ENCODE measurements around the gene BRAT1. TPM values are rescaled to one million over a fixed set of nuclear protein-coding genes. Genes with fewer than 3 reads are reported as not detected.

The BRAT1 gene
- total RNA-seq, 2 experiments from 2014 or later: 31.1 to 32.9 TPM

DNA sequence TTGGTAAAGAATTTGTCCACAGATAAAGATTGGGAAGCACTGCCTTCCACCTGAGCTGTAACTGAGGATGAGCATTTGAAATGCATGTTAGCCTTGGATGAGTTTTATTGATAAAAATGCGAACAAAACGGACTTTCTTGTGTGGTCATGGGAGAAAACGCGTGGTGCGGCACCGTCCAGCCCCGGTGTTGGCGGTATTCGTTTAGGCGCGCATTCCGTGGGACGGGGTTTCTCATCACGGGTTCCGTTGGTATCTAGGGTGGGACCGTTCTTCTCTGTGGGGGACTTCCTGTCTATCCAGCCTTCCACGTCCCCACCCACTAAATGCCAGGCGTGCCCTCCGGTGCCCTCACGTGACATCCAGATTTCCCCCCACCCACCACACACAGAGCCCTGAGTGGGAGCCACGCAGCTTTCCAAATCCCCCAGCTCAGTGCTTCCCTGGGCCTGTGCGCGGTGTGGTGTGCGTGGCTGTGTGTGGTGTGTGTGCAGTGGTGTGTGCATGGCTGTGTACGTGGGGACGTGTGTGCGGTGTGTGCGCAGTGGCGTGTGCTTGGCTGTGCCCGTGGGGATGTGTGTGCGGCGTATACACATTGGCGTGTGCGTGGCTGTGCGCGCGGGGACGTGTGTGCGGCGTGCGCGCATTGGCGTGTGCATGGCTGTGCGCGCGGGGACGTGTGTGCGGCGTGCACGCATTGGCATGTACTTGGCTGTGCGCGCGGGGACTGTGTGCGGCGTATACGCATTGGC, 21.6 kb upstream of the BRAT1 start:
- peaks cover 10% of the 10 kb centered on the region for H3K4me1 Mint-ChIP-seq
- H3K36me3 Mint-ChIP-seq (ENCODE audit: low read depth): peaks cover 24% of the 10 kb centered on the region
- H3K27ac Mint-ChIP-seq: no peak overlapping the region
- ChIA-PET POLR2A (no interaction called here), CTCF (interaction anchor here (0.8 kb wide), 1 partner anchor 125 kb away, joined by 3 read pairs; no protein-coding TSS in a partner anchor)
- H3K4me3 Mint-ChIP-seq: no peak overlapping the region
- no peak for DNase-seq
- H3K9me3 Mint-ChIP-seq: peaks cover 2% of the 10 kb centered on the region
- H3K27me3 Mint-ChIP-seq: no peaks in the 10 kb centered on the region

DNA sequence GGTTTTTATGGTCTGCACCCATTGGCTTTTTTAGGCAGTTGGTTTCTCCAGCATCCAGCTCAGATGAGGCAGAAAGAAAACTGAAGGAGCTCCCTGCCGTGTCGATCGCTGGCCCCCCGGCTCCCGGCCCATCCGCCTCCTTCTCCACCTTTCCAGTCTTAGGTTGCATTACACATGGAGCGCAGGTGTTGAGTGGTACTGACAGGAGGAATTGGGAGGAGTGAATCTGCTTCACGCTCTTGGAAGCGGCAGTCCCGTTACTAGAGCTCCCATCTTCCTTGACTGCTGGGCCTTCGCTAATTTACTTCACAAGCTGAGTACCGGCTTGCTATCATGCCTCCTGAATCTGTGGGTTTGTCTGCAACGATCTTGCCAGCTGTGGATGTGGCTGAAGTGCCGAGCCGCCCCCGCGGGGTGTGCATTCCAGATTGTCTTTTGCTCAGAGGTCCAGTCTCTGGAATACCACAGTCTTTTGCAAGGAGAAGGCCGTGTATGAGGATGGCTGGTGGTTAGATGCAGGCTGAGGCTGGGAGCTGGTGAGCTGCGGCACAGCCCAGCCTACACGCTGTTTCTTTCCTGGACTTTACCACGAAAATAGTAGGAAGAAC, 20.5 kb upstream of the BRAT1 start:
- peaks cover 10% of the 10 kb centered on the region for H3K4me1 Mint-ChIP-seq
- no peaks in the 10 kb centered on the region for H3K27me3 Mint-ChIP-seq
- DNase-seq: no peak
- H3K27ac Mint-ChIP-seq: no peak overlapping the region
- peaks cover 2% of the 10 kb centered on the region for H3K9me3 Mint-ChIP-seq
- ChIA-PET CTCF (no interaction called here), POLR2A (no interaction called here)
- H3K4me3 Mint-ChIP-seq: no peak overlapping the region
- H3K36me3 Mint-ChIP-seq (ENCODE audit: low read depth): peaks cover 24% of the 10 kb centered on the region

DNA sequence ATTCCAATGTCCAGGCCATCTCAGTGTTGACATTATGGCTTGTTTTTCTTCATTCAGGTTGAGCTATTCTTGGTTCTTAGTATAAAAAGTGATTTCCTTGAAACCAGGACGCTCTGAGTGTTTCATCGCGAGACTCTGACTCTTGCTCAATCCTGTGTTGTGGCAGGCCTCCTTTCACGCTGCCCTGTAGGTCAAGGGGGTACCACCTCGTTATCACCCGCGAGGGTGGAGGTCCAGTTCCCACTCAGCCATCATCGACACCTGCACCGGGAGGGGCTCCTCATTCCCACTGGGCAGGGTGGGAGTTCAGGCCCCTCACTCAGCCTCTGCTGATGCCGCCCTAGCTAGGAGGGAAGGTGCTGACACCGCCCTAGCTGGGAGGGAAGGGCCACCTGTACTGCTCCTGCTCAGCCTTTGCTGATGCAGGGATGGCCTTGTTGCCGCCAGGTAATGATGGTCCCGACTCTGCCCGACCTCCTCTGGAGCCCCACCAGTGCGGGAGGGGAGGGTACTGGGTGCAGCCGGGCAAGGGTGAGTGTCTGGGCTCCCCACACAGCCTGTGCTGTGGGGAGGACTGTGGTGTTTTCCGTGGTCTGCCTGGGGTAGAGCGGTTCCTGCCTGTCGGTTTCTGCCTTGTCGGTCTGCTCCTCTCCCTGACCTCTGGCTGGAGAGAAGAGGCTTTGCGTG, 19.9 kb upstream of the BRAT1 start:
- Mint-ChIP-seq H3K9me3 (peaks cover 2% of the 10 kb centered on the region), H3K27me3 (no peaks in the 10 kb centered on the region), H3K36me3 (ENCODE audit: low read depth) (peaks cover 24% of the 10 kb centered on the region), H3K27ac (no peak overlapping the region), H3K4me3 (no peak overlapping the region), H3K4me1 (peaks cover 10% of the 10 kb centered on the region)
- POLR2A ChIA-PET: no interaction called here
- CTCF ChIA-PET: no interaction called here
- no peak for DNase-seq

DNA sequence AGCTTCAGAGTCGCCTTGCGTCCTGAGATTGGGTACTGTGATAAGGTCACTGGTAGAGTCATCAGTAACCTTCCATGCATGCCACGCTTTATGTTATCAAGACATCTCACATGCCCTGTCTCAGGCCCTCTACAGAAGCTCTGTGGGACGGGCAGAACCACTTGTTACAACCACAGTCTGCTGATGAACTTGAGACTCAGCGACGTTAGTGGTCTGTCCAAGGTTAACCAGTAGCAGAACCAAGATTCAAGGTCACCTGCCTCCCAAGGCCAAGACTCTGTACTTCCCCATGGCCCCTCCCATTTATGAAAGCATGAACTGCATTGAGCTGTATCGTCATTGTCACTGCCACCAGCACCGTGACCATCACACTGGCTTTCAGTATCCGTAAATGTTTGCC, 18.4 kb upstream of the BRAT1 start:
- CTCF ChIA-PET: no interaction called here
- no peak overlapping the region for H3K4me3 Mint-ChIP-seq
- peaks cover 24% of the 10 kb centered on the region for H3K36me3 Mint-ChIP-seq (ENCODE audit: low read depth)
- no peaks in the 10 kb centered on the region for H3K27me3 Mint-ChIP-seq
- peaks cover 2% of the 10 kb centered on the region for H3K9me3 Mint-ChIP-seq
- H3K4me1 Mint-ChIP-seq: peaks cover 10% of the 10 kb centered on the region
- POLR2A ChIA-PET: interaction anchor here (0.8 kb wide), 1 partner anchor 17 kb away, joined by 3 read pairs; no protein-coding TSS in a partner anchor
- DNase-seq: no peak
- no peak overlapping the region for H3K27ac Mint-ChIP-seq

DNA sequence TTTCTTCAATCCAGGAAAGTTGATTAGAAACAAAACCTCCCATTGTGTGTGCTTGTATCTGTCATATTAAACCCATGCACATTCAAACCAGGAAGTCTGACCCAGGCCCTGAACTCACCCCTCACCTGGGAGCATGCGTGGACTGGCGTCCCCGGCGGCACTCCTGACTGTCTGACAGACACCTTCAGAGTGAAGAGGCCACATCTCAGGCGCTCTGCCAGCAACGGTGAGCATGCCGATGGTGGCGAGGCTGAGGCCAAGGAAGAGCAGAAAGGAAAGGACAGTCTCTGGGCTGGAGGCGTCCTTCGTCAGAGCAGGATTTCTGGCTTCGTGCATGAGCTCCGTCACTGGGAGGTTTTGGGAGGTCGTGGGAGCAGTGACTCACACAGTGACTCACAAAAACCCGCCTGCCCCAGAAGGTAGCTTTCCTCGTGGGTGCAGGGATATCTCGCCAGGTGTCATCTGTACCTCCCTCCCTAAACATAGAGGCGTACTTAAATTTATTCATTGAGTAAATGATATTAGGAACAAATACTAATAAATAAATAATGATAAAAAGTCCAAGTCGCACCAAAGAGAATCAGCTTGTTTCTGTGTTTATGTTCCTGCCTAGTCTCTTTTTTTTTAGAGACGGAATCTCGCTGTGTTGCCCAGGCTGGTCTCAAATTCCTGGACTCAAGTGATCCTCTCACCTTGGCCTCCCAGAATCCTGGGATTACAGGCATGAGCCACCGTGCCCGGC, 16.9 kb upstream of the BRAT1 start:
- ChIA-PET POLR2A (interaction anchor here (1.4 kb wide), 1 partner anchor 13 kb away, joined by 4 read pairs; the partner anchor contains the start of gene IQCE), CTCF (interaction anchor here (0.6 kb wide), 1 partner anchor 11 kb away, joined by 3 read pairs; no protein-coding TSS in a partner anchor)
- DNase-seq: no peak

DNA sequence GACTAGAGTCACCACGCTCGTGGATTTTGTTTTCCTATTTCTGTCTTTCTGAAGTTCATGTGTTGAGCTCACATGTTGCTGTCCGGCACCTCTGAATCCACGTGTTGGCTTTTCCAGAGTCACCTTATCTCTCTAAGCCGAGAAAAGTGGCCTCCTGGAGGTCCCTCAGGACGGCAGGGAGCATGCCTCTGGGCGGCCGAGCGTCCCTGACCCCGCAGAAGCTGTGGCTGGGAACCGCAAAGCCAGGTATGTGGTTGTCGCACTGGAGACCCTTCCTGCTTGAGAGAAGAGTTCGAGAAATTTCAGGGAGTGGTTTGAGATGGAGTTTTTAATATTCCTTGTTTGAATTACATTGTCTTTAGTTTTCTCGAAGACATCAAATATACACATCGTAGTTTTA, 16.1 kb upstream of the BRAT1 start:
- POLR2A ChIA-PET: interaction anchor here (1.4 kb wide), 1 partner anchor 12 kb away, joined by 4 read pairs; the partner anchor contains the start of gene IQCE
- no peak for DNase-seq
- Mint-ChIP-seq H3K4me3 (no peak overlapping the region), H3K4me1 (peaks cover 23% of the 10 kb centered on the region), H3K27me3 (no peaks in the 10 kb centered on the region), H3K27ac (no peak overlapping the region), H3K36me3 (ENCODE audit: low read depth) (peaks cover 17% of the 10 kb centered on the region), H3K9me3 (no peaks in the 10 kb centered on the region)
- CTCF ChIA-PET: no interaction called here

More for the DNA sequence above, 16.9 kb upstream of the BRAT1 start:
- Mint-ChIP-seq H3K4me3 (no peak overlapping the region), H3K27ac (no peak overlapping the region), H3K4me1 (peaks cover 15% of the 10 kb centered on the region), H3K9me3 (peaks cover 2% of the 10 kb centered on the region), H3K27me3 (no peaks in the 10 kb centered on the region), H3K36me3 (ENCODE audit: low read depth) (peaks cover 22% of the 10 kb centered on the region)

DNA sequence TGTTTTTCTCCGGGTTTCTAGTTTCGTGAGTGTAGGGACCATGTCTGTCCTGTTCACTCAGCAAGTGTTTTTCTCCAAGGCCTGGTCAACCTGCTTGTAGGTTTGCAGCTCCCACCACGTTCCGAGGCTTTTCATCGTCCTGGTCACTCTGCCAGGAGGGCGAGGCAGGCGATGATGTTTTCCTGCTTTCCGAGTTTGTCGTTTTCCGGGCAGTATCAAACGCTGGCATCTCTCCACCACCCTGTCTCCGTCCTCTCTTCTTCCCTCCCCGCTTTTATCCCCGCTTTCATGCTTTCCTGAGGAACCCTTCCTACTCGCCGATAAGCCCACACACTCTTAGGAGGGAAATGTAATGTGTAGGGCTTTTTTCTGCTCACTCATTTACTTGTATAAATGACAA, 14.7 kb upstream of the BRAT1 start:
- Mint-ChIP-seq H3K27me3 (no peaks in the 10 kb centered on the region), H3K27ac (no peak overlapping the region), H3K36me3 (ENCODE audit: low read depth) (peaks cover 13% of the 10 kb centered on the region), H3K9me3 (no peaks in the 10 kb centered on the region), H3K4me3 (no peak overlapping the region), H3K4me1 (peaks cover 20% of the 10 kb centered on the region)
- ChIA-PET POLR2A (no interaction called here), CTCF (no interaction called here)
- DNase-seq: no peak

DNA sequence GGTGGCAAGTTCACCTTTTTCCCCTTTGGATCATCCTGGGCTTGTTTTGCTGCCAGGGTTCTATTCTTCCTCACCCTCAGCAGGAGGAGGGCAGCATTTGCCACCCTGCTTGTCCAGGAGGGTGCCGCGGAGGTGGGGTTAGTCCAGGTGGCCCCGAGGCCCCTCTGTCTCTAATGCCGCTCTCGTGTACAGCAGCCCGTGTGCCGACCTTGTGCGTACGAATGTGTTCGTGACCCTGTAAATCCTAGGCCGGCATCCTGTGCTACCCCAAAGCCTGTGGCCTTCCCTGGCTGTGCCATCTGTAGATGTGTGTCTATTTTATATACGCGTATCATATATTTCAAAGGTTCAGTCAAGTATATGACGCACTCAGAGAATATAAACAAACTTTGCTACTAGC, 14.1 kb upstream of the BRAT1 start:
- H3K36me3 Mint-ChIP-seq (ENCODE audit: low read depth): peaks cover 8% of the 10 kb centered on the region
- H3K9me3 Mint-ChIP-seq: no peaks in the 10 kb centered on the region
- no peak for DNase-seq
- H3K27me3 Mint-ChIP-seq: no peaks in the 10 kb centered on the region
- peaks cover 16% of the 10 kb centered on the region for H3K4me1 Mint-ChIP-seq
- no peak overlapping the region for H3K4me3 Mint-ChIP-seq
- POLR2A ChIA-PET: no interaction called here
- CTCF ChIA-PET: no interaction called here
- H3K27ac Mint-ChIP-seq: no peak overlapping the region

DNA sequence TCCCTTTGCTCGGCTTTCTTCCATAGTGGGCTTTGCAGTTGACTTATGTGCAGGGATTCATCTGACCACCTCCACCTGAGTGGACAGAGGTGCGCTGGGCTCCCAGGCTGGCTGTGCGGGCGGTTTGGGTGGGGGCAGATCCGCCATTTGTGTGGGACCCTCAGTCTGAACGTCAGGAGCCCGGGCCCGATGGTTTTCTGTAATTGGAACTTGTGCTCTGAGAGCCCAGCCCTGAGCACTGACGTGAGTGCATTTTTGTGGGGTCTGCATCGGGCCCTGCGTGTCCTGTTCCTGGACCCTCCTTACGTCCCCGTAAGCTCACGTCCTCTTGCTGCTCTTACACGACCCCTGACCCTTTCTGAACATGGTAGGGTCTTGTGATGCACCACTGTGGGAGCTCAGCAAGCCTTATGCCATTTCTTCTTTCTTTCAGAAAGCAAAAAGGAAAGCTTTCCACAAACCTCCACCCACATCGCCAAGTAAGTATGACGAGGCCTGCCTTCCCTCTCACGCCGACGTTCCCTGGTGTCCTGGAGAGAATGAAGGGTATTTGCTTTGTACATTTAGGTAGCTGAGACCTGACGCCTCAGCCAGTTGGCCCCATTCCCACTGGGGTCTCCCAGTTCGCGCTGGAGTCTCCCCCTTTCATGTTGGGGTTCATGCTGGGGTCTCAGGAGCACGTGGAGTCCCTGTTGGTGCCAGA, 13.3 kb upstream of the BRAT1 start:
- no peak for DNase-seq
- no peak overlapping the region for H3K27ac Mint-ChIP-seq
- peaks cover under 1% of the 10 kb centered on the region for H3K36me3 Mint-ChIP-seq (ENCODE audit: low read depth)
- CTCF ChIA-PET: interaction anchor here (1.3 kb wide), 1 partner anchor 117 kb away, joined by 3 read pairs; no protein-coding TSS in a partner anchor
- no peak overlapping the region for H3K4me3 Mint-ChIP-seq
- no peaks in the 10 kb centered on the region for H3K9me3 Mint-ChIP-seq
- POLR2A ChIA-PET: no interaction called here
- H3K27me3 Mint-ChIP-seq: no peaks in the 10 kb centered on the region
- peaks cover 12% of the 10 kb centered on the region for H3K4me1 Mint-ChIP-seq

DNA sequence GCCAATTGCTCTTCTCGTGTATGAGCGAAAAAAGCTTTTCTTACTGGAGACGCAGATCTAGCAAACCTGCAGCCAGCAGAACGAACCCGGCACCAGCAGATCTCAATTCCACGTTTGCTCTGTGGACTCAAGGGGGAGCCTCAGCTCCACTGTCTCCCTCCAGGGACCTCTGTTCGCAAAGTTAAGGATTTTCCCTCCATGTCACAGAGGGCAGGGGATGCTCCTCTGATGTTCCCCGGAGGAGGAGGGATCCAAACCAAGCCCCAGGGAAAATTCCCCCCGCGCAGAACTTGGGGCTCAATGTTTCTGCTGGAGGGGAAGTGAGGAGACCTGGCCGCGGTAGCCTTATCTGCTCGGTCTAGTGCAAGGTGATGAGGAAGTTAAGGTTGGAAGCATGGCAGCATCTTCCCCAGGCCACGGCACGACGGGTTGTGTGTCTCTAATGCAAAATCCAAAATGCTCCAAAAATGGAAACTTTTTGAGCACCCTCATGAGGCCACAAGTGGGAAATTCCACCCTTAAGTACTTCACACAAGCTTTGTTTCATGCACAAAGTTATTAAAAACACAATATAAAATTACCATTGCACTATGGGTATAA, 12.5 kb upstream of the BRAT1 start:
- no peak for DNase-seq
- Mint-ChIP-seq H3K27me3 (no peaks in the 10 kb centered on the region), H3K4me3 (no peak overlapping the region), H3K27ac (no peak overlapping the region), H3K36me3 (ENCODE audit: low read depth) (no peaks in the 10 kb centered on the region), H3K9me3 (no peaks in the 10 kb centered on the region), H3K4me1 (peaks cover 12% of the 10 kb centered on the region)
- POLR2A ChIA-PET: interaction anchor here (0.7 kb wide), 1 partner anchor 68 kb away, joined by 3 read pairs; no protein-coding TSS in a partner anchor
- CTCF ChIA-PET: interaction anchor here (1.3 to 2.1 kb wide), 2 partner anchors 99 to 116 kb away, joined by 3 to 6 read pairs; no protein-coding TSS in a partner anchor

DNA sequence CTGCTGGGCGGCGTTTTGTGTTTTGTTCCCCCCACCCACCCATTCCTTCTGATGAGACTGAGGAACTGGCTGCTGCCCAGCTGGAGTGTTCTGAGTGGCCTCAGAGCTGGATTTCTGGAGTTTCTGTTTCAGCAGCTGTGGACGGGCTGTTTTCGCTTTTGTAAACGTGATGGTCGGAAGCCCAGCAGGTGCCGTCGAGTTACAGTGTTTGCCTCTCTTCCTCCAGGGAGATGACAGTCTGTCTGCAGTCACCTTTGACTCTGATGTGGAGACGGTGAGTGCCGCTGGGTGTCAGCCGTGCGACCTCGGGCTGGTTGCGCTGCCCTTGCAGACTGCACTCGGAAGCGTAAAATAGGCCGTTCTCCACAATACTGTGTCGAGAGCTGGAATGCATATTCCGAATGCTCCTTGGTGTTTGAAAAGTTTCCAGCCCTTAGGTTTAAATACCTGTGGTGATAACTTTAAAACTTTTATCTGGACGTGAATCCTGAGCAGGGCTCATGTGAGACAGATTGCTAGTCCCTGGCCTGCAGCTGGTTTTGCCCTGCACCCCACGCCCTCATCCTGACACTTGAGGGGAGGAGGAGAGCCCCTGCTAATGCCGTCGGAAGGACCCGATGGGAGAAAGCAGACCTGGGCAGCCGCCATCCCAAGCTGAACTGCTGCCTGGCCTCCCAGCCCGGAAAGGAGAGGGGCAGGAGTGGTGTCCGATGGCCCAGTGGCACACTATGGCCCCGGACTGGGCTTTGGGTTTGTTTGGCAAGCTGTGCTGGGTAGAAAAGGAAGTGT, 11.8 kb upstream of the BRAT1 start:
- Mint-ChIP-seq H3K27me3 (no peaks in the 10 kb centered on the region), H3K4me3 (no peak overlapping the region), H3K36me3 (ENCODE audit: low read depth) (no peaks in the 10 kb centered on the region)

More for the DNA sequence above, 11.8 kb upstream of the BRAT1 start:
- POLR2A ChIA-PET: interaction anchor here (0.7 to 1.0 kb wide), 2 partner anchors 39 to 69 kb away, joined by 3 read pairs; no protein-coding TSS in a partner anchor
- H3K27ac Mint-ChIP-seq: peak overlapping the region; percentile 67
- peaks cover 18% of the 10 kb centered on the region for H3K4me1 Mint-ChIP-seq
- H3K9me3 Mint-ChIP-seq: no peaks in the 10 kb centered on the region
- CTCF ChIA-PET: interaction anchor here (1.3 to 2.1 kb wide), 2 partner anchors 98 to 116 kb away, joined by 3 to 6 read pairs; no protein-coding TSS in a partner anchor
- DNase-seq: peak; percentile 47

Data from activated CD4-positive, alpha-beta memory T cell treated with anti-CD3 and anti-CD28 coated beads, Interleukin-2, amount 10 ng/mL, durations not matched to agents 7 days and 5 days (primary cell).